Measurements from ENCODE around the gene SNTG2.
"Not testable (repeated sequence)": the region's sequence is repeated elsewhere in the genome, so short reads cannot be mapped to it uniquely, and the experiment has no call there.

Gene SNTG2

DNA sequence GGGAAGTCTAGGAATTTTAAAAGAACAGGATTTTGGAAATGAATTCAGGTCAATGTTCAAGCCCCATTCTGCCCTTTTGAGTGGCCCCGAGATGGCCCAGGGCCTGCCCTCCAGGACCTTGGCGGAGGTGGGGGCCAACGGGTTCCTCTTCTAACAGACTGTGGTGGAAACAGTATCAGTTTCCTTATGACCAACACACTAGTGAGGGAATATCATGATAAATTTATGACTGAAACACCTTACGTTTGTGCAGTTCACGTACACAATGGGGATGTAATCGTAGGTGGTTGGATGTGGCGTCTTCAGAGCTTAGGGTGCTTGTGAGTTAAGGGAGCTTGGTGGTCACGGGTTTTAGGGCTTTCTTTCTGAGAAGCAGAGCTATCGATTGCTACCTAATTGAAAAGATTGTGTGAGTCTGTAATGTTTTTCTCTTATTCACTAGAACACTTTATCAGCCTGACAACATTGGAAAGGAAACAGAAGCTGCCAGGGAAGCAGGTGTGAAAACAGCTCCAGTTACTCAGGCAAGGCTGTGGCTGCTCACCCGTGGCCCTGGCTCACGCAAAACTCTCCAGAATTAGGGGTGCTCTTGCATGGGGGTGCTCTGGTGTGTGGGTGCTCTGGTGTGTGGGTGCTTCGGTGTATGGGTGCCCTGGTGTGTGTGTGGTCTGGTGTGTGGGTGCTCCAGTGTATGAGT lies 165.3 kb downstream of the SNTG2 start:
- DNase-seq (ENCODE audit: low read depth, low spot score): no peak
- TF ChIP-seq POLR2AphosphoS5 (IDR thresholded peaks at IDR 0.05; ENCODE audit: borderline replicate concordance, low read depth, low read length) (no peak), FOXP2 (optimal IDR thresholded peaks at IDR 0.05; ENCODE audit: control extremely low read depth, extremely low read length, insufficient read depth) (no peak), EZH2 (IDR thresholded peaks at IDR 0.05) (no peak)
- Histone ChIP-seq H3K4me3 (no peak overlapping the region), H3K27ac (no peak overlapping the region), H3K9me3 (ENCODE audit: low read depth, low read length) (no peaks in the 10 kb centered on the region), H3K9ac (ENCODE audit: insufficient read length) (no peak overlapping the region), H3K36me3 (ENCODE audit: insufficient read depth, low read length) (no peaks in the 10 kb centered on the region)

DNA sequence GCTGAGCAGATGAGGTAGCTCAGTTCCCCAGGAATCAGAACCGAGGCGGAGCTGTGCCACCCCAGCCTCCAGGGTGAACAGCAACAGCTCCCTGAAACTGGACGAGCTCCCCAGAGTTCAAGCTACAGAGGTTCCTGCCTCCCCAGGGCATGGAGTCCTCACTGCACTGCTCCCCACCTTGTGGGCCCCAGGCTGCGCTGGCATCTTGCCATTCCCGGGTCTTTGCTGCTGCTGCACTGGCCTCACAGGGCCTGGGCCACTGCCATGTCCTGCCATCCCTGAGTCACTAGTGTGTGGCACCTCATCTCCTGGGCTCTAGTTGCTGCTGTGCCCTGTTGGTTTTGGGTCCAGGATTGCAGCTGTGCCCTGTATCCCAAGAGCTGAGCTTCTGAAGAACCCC lies 166.9 kb downstream of the SNTG2 start:
- Histone ChIP-seq H3K9me3 (ENCODE audit: low read depth, low read length) (no peaks in the 10 kb centered on the region), H3K4me3 (no peak overlapping the region), H3K9ac (ENCODE audit: insufficient read length) (no peak overlapping the region), H3K27ac (no peak overlapping the region), H3K36me3 (ENCODE audit: insufficient read depth, low read length) (no peaks in the 10 kb centered on the region)
- TF ChIP-seq POLR2AphosphoS5 (IDR thresholded peaks at IDR 0.05; ENCODE audit: borderline replicate concordance, low read depth, low read length) (no peak), FOXP2 (optimal IDR thresholded peaks at IDR 0.05; ENCODE audit: control extremely low read depth, extremely low read length, insufficient read depth) (no peak), EZH2 (IDR thresholded peaks at IDR 0.05) (no peak)
- no peak for DNase-seq (ENCODE audit: low read depth, low spot score)

DNA sequence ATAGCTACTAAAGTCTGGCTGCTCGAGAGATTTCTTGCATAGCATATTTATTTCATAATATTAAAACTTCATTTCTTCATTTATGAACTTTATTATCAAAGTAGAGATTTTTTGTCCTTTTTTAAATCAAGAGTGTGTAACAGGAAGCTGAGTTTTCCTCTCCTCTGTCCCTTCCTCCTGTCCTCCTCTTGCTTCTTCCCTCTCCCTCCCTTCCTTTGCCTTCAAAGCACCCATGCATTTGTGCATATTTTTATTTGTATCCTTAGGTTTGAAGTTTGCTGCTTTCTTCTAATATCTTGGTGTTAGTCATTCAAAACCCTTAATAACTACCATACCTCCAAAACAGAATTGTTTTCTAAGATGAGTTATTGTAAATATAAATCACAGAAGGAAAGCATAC lies 174.6 kb downstream of the SNTG2 start:
- H3K36me3 ChIP-seq (ENCODE audit: insufficient read depth, low read length): no peaks in the 10 kb centered on the region
- no peak for DNase-seq (ENCODE audit: low read depth, low spot score)
- H3K27ac ChIP-seq: no peak overlapping the region
- no peak overlapping the region for H3K4me3 ChIP-seq
- H3K9ac ChIP-seq (ENCODE audit: insufficient read length): no peak overlapping the region
- H3K9me3 ChIP-seq (ENCODE audit: low read depth, low read length): no peaks in the 10 kb centered on the region
- TF ChIP-seq FOXP2 (optimal IDR thresholded peaks at IDR 0.05; ENCODE audit: control extremely low read depth, extremely low read length, insufficient read depth) (no peak), POLR2AphosphoS5 (IDR thresholded peaks at IDR 0.05; ENCODE audit: borderline replicate concordance, low read depth, low read length) (no peak), EZH2 (IDR thresholded peaks at IDR 0.05) (no peak)

DNA sequence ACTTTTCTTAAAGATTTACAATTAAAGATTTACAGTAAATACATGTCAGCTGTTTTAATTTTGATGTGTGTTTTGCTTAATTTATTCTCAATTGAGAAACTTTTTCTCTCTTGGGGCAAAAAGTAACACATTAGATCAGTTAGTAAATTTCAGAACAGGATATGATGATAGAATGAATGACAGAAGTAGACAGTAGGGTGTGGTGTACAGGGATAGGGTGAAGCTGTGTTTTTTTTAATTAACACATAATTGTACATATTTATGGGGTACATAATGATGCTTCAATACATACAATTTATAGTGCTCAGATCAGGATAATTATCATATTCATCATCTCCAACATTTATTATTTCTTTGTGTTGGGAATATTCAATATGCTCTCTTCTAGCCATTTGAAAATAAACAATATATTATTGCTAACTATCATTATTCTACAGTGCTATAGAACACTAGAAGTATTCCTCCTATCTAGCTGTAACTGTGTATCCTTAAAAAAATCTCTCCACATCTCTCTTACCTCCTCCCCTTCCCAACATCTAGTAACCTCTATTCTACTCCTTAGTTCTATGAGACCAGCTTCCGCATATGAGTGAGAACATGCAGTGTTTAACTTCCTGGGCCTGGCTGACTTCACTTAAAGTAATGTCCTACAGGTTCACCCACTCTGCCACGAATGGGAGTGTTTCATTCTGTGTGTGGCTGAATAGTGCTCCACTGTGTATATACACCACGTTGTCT lies 175.2 kb downstream of the SNTG2 start:
- TF ChIP-seq EZH2 (IDR thresholded peaks at IDR 0.05): no peak
- no peak for TF ChIP-seq POLR2AphosphoS5 (IDR thresholded peaks at IDR 0.05; ENCODE audit: borderline replicate concordance, low read depth, low read length)
- no peak for TF ChIP-seq FOXP2 (optimal IDR thresholded peaks at IDR 0.05; ENCODE audit: control extremely low read depth, extremely low read length, insufficient read depth)

DNA sequence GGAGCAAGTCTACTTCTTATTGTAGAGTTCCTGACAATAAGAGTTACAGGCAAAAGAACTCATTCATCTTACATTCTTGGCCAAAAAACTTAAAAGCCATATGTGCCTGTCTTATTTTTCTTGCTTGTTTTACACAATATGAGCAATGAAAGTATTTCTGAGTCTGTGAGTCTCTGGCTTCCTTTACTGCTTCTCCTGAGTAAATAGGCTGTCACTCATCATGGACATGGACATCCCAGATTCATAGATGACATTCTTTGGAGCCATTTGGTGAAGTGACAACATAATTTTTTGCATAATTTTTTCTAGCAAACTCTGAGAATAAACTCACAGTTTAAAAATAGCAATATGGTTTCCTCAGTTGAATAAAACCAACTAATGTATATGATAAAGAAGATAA lies 179.3 kb downstream of the SNTG2 start:
- DNase-seq (ENCODE audit: low read depth, low spot score): no peak
- no peak overlapping the region for H3K9ac ChIP-seq (ENCODE audit: insufficient read length)
- no peak overlapping the region for H3K27ac ChIP-seq
- H3K4me3 ChIP-seq: no peak overlapping the region
- H3K9me3 ChIP-seq (ENCODE audit: low read depth, low read length): no peaks in the 10 kb centered on the region
- TF ChIP-seq POLR2AphosphoS5 (IDR thresholded peaks at IDR 0.05; ENCODE audit: borderline replicate concordance, low read depth, low read length) (no peak), FOXP2 (optimal IDR thresholded peaks at IDR 0.05; ENCODE audit: control extremely low read depth, extremely low read length, insufficient read depth) (no peak), EZH2 (IDR thresholded peaks at IDR 0.05) (no peak)
- H3K36me3 ChIP-seq (ENCODE audit: insufficient read depth, low read length): no peaks in the 10 kb centered on the region

More for the DNA sequence above, 175.2 kb downstream of the SNTG2 start:
- Histone ChIP-seq H3K36me3 (ENCODE audit: insufficient read depth, low read length) (no peaks in the 10 kb centered on the region), H3K27ac (no peak overlapping the region), H3K4me3 (no peak overlapping the region), H3K9ac (ENCODE audit: insufficient read length) (no peak overlapping the region), H3K9me3 (ENCODE audit: low read depth, low read length) (no peaks in the 10 kb centered on the region)
- no peak for DNase-seq (ENCODE audit: low read depth, low spot score)

DNA sequence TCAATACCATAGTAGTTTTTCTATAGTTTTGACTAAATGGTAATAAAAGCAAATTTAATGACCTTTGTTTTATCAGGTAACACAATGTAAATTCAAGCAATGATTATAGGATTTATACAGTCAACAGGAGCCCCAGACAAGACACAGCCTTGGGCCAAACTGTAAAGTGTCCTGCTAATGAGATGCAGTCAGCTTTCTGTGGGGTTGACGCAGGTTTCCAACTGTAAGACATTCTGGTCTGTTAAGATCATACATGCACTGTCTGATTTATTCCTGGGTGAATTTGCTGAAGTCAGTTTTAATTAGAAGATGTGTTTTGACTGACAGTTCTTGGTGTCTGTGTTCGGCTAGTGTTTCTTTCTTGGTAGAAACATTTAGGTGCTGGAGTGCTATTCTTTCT lies 180.3 kb downstream of the SNTG2 start:
- Histone ChIP-seq H3K9me3 (ENCODE audit: low read depth, low read length) (no peaks in the 10 kb centered on the region), H3K27ac (no peak overlapping the region), H3K36me3 (ENCODE audit: insufficient read depth, low read length) (no peaks in the 10 kb centered on the region), H3K9ac (ENCODE audit: insufficient read length) (no peak overlapping the region), H3K4me3 (no peak overlapping the region)
- TF ChIP-seq FOXP2 (optimal IDR thresholded peaks at IDR 0.05; ENCODE audit: control extremely low read depth, extremely low read length, insufficient read depth) (no peak), POLR2AphosphoS5 (IDR thresholded peaks at IDR 0.05; ENCODE audit: borderline replicate concordance, low read depth, low read length) (no peak), EZH2 (IDR thresholded peaks at IDR 0.05) (no peak)
- DNase-seq (ENCODE audit: low read depth, low spot score): no peak

DNA sequence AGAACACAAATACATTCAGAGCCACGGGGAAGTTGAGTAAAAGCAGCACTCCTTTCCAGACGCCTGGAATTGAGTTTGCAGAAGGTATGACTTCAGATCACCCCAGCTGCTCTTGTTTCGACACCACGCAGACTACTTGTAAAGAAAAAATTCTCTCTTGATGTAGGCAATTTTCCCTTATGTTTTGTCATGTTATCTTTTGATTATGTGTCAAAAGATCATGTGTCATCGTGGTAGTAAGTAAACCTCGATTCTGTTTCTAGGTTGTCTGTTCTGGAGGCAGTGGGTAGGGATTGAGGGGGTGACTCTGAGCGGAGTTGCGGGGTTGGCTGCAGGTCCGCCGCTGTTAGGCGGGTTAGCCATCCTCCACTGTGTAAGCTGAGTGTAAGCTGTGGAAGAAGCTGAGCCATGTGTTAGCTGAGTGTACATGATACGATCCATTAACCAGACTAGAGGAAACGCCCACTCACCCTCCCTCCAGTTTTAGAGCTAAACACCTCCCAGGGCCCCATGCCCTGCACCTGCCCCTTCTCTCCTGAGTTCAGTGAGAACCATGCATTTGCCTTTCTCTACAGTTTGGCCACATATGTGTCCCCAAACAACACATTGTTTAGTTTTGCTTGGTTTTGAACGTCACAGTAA lies 181.8 kb downstream of the SNTG2 start:
- no peak for DNase-seq (ENCODE audit: low read depth, low spot score)

DNA sequence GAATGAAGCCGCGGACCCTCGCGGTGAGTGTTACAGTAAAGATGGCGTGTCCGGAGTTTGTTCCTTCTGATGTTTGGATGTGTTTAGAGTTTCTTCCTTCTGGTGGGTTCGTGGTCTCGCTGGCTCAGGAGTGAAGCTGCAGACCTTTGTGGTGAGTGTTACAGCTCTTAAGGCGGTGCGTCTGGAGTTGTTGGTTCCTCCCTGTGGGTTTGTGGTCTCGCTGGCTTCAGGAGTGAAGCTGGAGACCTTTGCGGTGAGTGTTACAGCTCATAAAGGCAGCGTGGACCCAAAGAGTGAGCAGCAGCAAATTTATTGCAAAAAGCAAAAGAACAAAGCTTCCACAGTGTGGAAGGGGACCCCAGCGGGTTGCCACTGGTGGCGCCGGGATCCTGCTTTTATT lies 183.2 kb downstream of the SNTG2 start:
- H3K36me3 ChIP-seq (ENCODE audit: insufficient read depth, low read length); H3K9me3 ChIP-seq (ENCODE audit: low read depth, low read length); H3K9ac ChIP-seq (ENCODE audit: insufficient read length); DNase-seq (ENCODE audit: low read depth, low spot score); H3K27ac ChIP-seq; H3K4me3 ChIP-seq: not testable (repeated sequence)

More for the DNA sequence above, 181.8 kb downstream of the SNTG2 start:
- H3K36me3 ChIP-seq (ENCODE audit: insufficient read depth, low read length): no peaks in the 10 kb centered on the region
- H3K4me3 ChIP-seq: no peak overlapping the region
- TF ChIP-seq POLR2AphosphoS5 (IDR thresholded peaks at IDR 0.05; ENCODE audit: borderline replicate concordance, low read depth, low read length): no peak
- no peak for TF ChIP-seq EZH2 (IDR thresholded peaks at IDR 0.05)
- TF ChIP-seq FOXP2 (optimal IDR thresholded peaks at IDR 0.05; ENCODE audit: control extremely low read depth, extremely low read length, insufficient read depth): no peak
- no peak overlapping the region for H3K27ac ChIP-seq
- H3K9ac ChIP-seq (ENCODE audit: insufficient read length): no peak overlapping the region
- H3K9me3 ChIP-seq (ENCODE audit: low read depth, low read length): no peaks in the 10 kb centered on the region
